Mesendoderm (in vitro differentiated cells): ENCODE data around the gene MAFF.

Experiments used
- DNase-seq: peaks from one replicate; pipeline ENCODE4 v3.0.0; 2013
- H2AK5ac ChIP-seq: 2 replicates; pipeline ENCODE4 v1.6.1; 2013; ENCODE audit warnings: low read length, inconsistent platforms
- H2BK120ac ChIP-seq: 2 replicates; pipeline ENCODE4 v1.6.1; 2013; ENCODE audit warnings: low read depth, mild to moderate bottlenecking, low read length, moderate library complexity, mixed read lengths
- H2BK15ac ChIP-seq: replicated peaks from 2 replicates; pipeline ENCODE4 v1.6.1; 2013; ENCODE audit warnings: low read depth, mild to moderate bottlenecking, moderate library complexity
- H2BK5ac ChIP-seq: 2 replicates; pipeline ENCODE4 v1.6.1; 2013; ENCODE audit warnings: low read length, inconsistent platforms
- H3K18ac ChIP-seq: 2 replicates; pipeline ENCODE4 v1.6.1; 2013; ENCODE audit warnings: mild to moderate bottlenecking, low read length, mixed read lengths
- H3K23ac ChIP-seq: one replicate; pipeline ENCODE4 v1.6.1; 2013; ENCODE audit warnings: low read length
- H3K27ac ChIP-seq: 2 replicates; pipeline ENCODE4 v1.5.1; 2013; ENCODE audit warnings: low read depth, mild to moderate bottlenecking, inconsistent platforms, low read length, moderate library complexity
- H3K27me3 ChIP-seq: 2 replicates; pipeline ENCODE4 v1.6.1; 2013; ENCODE audit warnings: low read length, control low read depth, mild to moderate bottlenecking, inconsistent platforms; ENCODE audit not compliant: insufficient read depth, poor library complexity
- H3K36me3 ChIP-seq: 2 replicates; pipeline ENCODE4 v1.6.1; 2013; ENCODE audit warnings: low read length, inconsistent platforms; ENCODE audit not compliant: control insufficient read depth, insufficient read depth
- H3K4ac ChIP-seq: one replicate; pipeline ENCODE4 v1.6.1; 2013; ENCODE audit warnings: low read depth, mild to moderate bottlenecking, low read length, moderate library complexity
- H3K4me1 ChIP-seq: 2 replicates; pipeline ENCODE4 v1.6.1; 2013; ENCODE audit warnings: low read depth, low read length, inconsistent platforms; ENCODE audit not compliant: control insufficient read depth
- H3K4me2 ChIP-seq: 2 replicates; pipeline ENCODE4 v1.6.1; 2013; ENCODE audit warnings: low read length
- H3K4me3 ChIP-seq: 2 replicates; pipeline ENCODE4 v1.5.1; 2013; ENCODE audit warnings: mild to moderate bottlenecking, low read length
- H3K56ac ChIP-seq: one replicate; pipeline ENCODE4 v1.6.1; 2013; ENCODE audit warnings: low read length
- H3K79me1 ChIP-seq: 2 replicates; pipeline ENCODE4 v1.6.1; 2013; ENCODE audit warnings: low read length, inconsistent platforms
- H3K79me2 ChIP-seq: 2 replicates; pipeline ENCODE4 v1.6.1; 2013; ENCODE audit warnings: mild to moderate bottlenecking, low read length; ENCODE audit not compliant: control insufficient read depth, insufficient read depth
- H3K9ac ChIP-seq: 2 replicates; pipeline ENCODE4 v1.6.1; 2013; ENCODE audit warnings: low read length, inconsistent platforms
- H4K5ac ChIP-seq: one replicate; pipeline ENCODE4 v1.6.1; 2013; ENCODE audit warnings: low read length
- H4K8ac ChIP-seq: one replicate; pipeline ENCODE4 v1.6.1; 2013; ENCODE audit warnings: low read depth, mild to moderate bottlenecking, control low read depth, low read length, moderate library complexity
- WGBS: extraction: QIAGEN DNeasy Blood & Tissue Kit; methylation state at CpG from one replicate; pipeline ENCODE4 v1.1.7; 2013; ENCODE audit warnings: low lambda C conversion rate, missing lambda C conversion rate; ENCODE audit not compliant: insufficient coverage; ENCODE audit errors: extremely low coverage; 5-methylcytosine and 5-hydroxymethylcytosine counted together

MAFF gene

GRCh38 chr22:38163844-38164550 lies 37.8 kb upstream of the MAFF start:
- Histone ChIP-seq H3K23ac (no peak overlapping the region), H3K79me1 (no peaks in the 10 kb centered on the region), H3K36me3 (no peaks in the 10 kb centered on the region), H3K4ac (no peak overlapping the region), H3K4me1 (no peaks in the 10 kb centered on the region), H4K8ac (no peak overlapping the region), H4K5ac (no peak overlapping the region), H2BK5ac (no peak overlapping the region), H3K79me2 (no peaks in the 10 kb centered on the region), H2BK120ac (no peak overlapping the region), H3K27me3 (no peaks in the 10 kb centered on the region), H3K27ac (no peak overlapping the region), H3K9ac (no peak overlapping the region), H2AK5ac (no peak overlapping the region), H3K56ac (no peak overlapping the region), H3K4me2 (no peak overlapping the region), H2BK15ac (no peak overlapping the region), H3K18ac (no peak overlapping the region), H3K4me3 (no peak overlapping the region)
- no peak for DNase-seq
- no CpG with 5 or more reads among the region's 13 CpGs for WGBS

- no peak for DNase-seq
- no peak overlapping the region for H3K18ac ChIP-seq
- no peaks in the 10 kb centered on the region for H3K79me2 ChIP-seq
- H3K36me3 ChIP-seq: no peaks in the 10 kb centered on the region
- H3K4me2 ChIP-seq: no peak overlapping the region
- H2BK5ac ChIP-seq: no peak overlapping the region
- no peak overlapping the region for H3K56ac ChIP-seq
- no peaks in the 10 kb centered on the region for H3K79me1 ChIP-seq
- no peaks in the 10 kb centered on the region for H3K4me1 ChIP-seq
- no peak overlapping the region for H2BK15ac ChIP-seq
- no CpG with 5 or more reads among the region's 7 CpGs for WGBS
- no peak overlapping the region for H3K27ac ChIP-seq
- H2AK5ac ChIP-seq: no peak overlapping the region
- no peak overlapping the region for H3K4me3 ChIP-seq
- no peak overlapping the region for H3K9ac ChIP-seq
- H4K8ac ChIP-seq: no peak overlapping the region
- H3K23ac ChIP-seq: no peak overlapping the region
- no peaks in the 10 kb centered on the region for H3K27me3 ChIP-seq
- no peak overlapping the region for H4K5ac ChIP-seq
- H2BK120ac ChIP-seq: no peak overlapping the region
- H3K4ac ChIP-seq: no peak overlapping the region
Measured at GRCh38 chr22:38164551-38164918, 37.3 kb upstream of the MAFF start.

- Histone ChIP-seq H3K4me3 (no peak overlapping the region), H3K9ac (no peak overlapping the region), H3K27ac (no peak overlapping the region)
Measured at GRCh38 chr22:38165922-38166593, 35.7 kb upstream of the MAFF start.

GRCh38 chr22:38167988-38168407 lies 33.8 kb upstream of the MAFF start:
- no CpG with 5 or more reads among the region's 7 CpGs for whole genome bisulfite sequencing
- no peak overlapping the region for H3K18ac ChIP-seq
- DNase-seq: no peak

More at GRCh38 chr22:38165922-38166593, 35.7 kb upstream of the MAFF start:
- Histone ChIP-seq H3K18ac (no peak overlapping the region), H2AK5ac (no peak overlapping the region), H3K23ac (no peak overlapping the region), H4K5ac (no peak overlapping the region), H3K79me1 (no peaks in the 10 kb centered on the region), H3K27me3 (no peaks in the 10 kb centered on the region), H2BK15ac (no peak overlapping the region), H4K8ac (no peak overlapping the region), H2BK5ac (no peak overlapping the region), H2BK120ac (no peak overlapping the region), H3K4me2 (no peak overlapping the region), H3K4me1 (no peaks in the 10 kb centered on the region), H3K36me3 (no peaks in the 10 kb centered on the region), H3K56ac (no peak overlapping the region), H3K4ac (no peak overlapping the region), H3K79me2 (no peaks in the 10 kb centered on the region)
- no peak for DNase-seq
- no CpG with 5 or more reads among the region's 13 CpGs for WGBS

GRCh38 chr22:38169116-38169515 lies 32.7 kb upstream of the MAFF start:
- no CpG with 5 or more reads among the region's 17 CpGs for WGBS
- Histone ChIP-seq H3K4me1 (no peaks in the 10 kb centered on the region), H2AK5ac (no peak overlapping the region), H3K18ac (no peak overlapping the region), H3K9ac (no peak overlapping the region), H2BK15ac (no peak overlapping the region), H2BK5ac (no peak overlapping the region), H2BK120ac (no peak overlapping the region), H3K36me3 (no peaks in the 10 kb centered on the region), H3K79me2 (no peaks in the 10 kb centered on the region), H3K23ac (no peak overlapping the region), H3K4me3 (no peak overlapping the region), H3K4ac (no peak overlapping the region), H4K5ac (no peak overlapping the region), H3K56ac (no peak overlapping the region), H3K27me3 (no peaks in the 10 kb centered on the region), H3K27ac (no peak overlapping the region), H3K79me1 (no peaks in the 10 kb centered on the region), H3K4me2 (no peak overlapping the region), H4K8ac (no peak overlapping the region)
- DNase-seq: no peak

More at GRCh38 chr22:38167988-38168407, 33.8 kb upstream of the MAFF start:
- no peaks in the 10 kb centered on the region for H3K36me3 ChIP-seq
- H4K8ac ChIP-seq: no peak overlapping the region
- no peak overlapping the region for H3K56ac ChIP-seq
- H2BK120ac ChIP-seq: no peak overlapping the region
- H3K4me3 ChIP-seq: no peak overlapping the region
- no peaks in the 10 kb centered on the region for H3K27me3 ChIP-seq
- H3K9ac ChIP-seq: no peak overlapping the region
- no peak overlapping the region for H3K4ac ChIP-seq
- H3K23ac ChIP-seq: no peak overlapping the region
- no peak overlapping the region for H3K4me2 ChIP-seq
- no peak overlapping the region for H3K27ac ChIP-seq
- no peak overlapping the region for H2AK5ac ChIP-seq
- H2BK5ac ChIP-seq: no peak overlapping the region
- H3K79me1 ChIP-seq: no peaks in the 10 kb centered on the region
- no peaks in the 10 kb centered on the region for H3K4me1 ChIP-seq
- no peak overlapping the region for H4K5ac ChIP-seq
- no peak overlapping the region for H2BK15ac ChIP-seq
- H3K79me2 ChIP-seq: no peaks in the 10 kb centered on the region
